ENCODE data around the gene ZMAT3.

Gene ZMAT3

DNA sequence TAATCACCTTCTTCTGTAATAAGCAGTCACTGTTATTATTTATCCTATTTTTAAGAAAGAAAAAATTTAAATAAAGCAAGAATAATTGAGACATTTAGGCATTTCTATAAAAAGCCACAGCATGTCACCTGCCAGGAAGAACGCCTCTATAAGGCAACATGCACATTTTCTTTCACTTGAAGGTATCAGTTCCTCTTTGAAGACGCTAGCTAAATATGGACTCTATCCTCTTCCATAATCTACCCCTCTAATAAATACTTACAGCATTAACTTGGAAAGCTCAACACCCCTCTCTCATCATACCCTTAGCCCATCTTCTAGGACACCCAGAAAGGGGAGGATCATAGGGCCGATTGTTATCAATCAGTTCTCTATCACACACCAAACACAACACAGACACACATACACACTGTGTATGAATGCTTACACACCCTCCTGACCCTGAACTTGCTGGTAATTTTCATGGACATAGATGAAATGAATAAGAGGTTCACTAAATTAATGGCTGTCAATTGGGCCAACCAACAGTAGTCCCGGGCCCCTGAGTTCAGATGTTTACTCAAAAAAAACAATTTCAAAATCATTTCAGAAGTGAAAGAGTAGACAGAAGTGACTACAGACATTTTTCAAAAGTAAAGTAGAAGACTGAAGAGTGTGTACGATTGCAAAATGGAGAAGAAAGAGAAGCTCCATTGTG is 102.5 kb downstream of the ZMAT3 start:
- TF ChIP-seq POLR2AphosphoS5 (IDR thresholded peaks at IDR 0.05; ENCODE audit: low read depth, low read length) = peak; percentile 58
- TF ChIP-seq POLR2A (IDR thresholded peaks at IDR 0.05; ENCODE audit: low read depth, low read length) = peak; percentile 46; the same call in 1 of the 2 replicates
- no peak for TF ChIP-seq TAF1 (IDR thresholded peaks at IDR 0.05; ENCODE audit: borderline replicate concordance, low read depth, low read length)
- DNase-seq (ENCODE audit: insufficient read length) (no peak), FAIRE-seq (peak; percentile 95)
